GM23338 (cell line): ENCODE results near the gene YBX2. TPM values are rescaled to one million over a fixed set of nuclear protein-coding genes. Genes with fewer than 3 reads are reported as not detected.

Experiments used
- CREB1 ChIP-seq: fragments of 250-450 bp; sonication (Bioruptor Pico); IDR thresholded peaks from 2 replicates; pipeline ENCODE4 v1.5.0; 2020; ENCODE audit warnings: low read depth, mild to moderate bottlenecking, moderate library complexity
- EZH2 ChIP-seq: fragments of 200-600 bp; sonication (generic); IDR thresholded peaks from one replicate; pipeline ENCODE4 v1.8.0; 2017; ENCODE audit warnings: antibody characterized with exemption, mild to moderate bottlenecking, low read depth; ENCODE audit not compliant: unreplicated experiment
- JUNB ChIP-seq: IDR thresholded peaks from one replicate; pipeline ENCODE4 v1.6.1; 2016; ENCODE audit warnings: antibody characterized with exemption; ENCODE audit not compliant: unreplicated experiment
- REST ChIP-seq: IDR thresholded peaks from one replicate; pipeline ENCODE4 v1.6.1; 2018; ENCODE audit warnings: antibody characterized with exemption; ENCODE audit not compliant: unreplicated experiment
- ZNF114 ChIP-seq: fragments of 250-450 bp; sonication (Bioruptor Pico); IDR thresholded peaks from 2 replicates; pipeline ENCODE4 v1.5.0; 2020; ENCODE audit warnings: mild to moderate bottlenecking, moderate library complexity
- ZNF331 ChIP-seq: fragments of 250-450 bp; sonication (Bioruptor Pico); IDR thresholded peaks from 2 replicates; pipeline ENCODE4 v1.5.0; 2020; ENCODE audit warnings: low read depth, mild to moderate bottlenecking, moderate library complexity
- ZNF462 ChIP-seq: fragments of 250-450 bp; sonication (Bioruptor Pico); IDR thresholded peaks from 2 replicates; pipeline ENCODE4 v1.5.0; 2020; ENCODE audit warnings: mild to moderate bottlenecking, moderate library complexity
- polyA plus RNA-seq: library from polyadenylated mRNA; unstranded; fragments of >200 nt; fragmentation: Nextera tagmentation; extraction: Ambion mirVana; gene quantifications from 2 replicates; pipeline ENCODE4 v1.2.1, GENCODE V29; 2016
- total RNA-seq: library from RNA; depleted of rRNA; stranded (reverse); fragments of >200 nt; shearing (Covaris generic); gene quantifications from 2 replicates; pipeline ENCODE4 v1.2.3, GENCODE V29; 2014

Gene YBX2
- total and polyA plus RNA-seq, 2 experiments from 2014 or later, result 22.5 to 36.5 TPM

GRCh38 chr17:7304179-7304578 is 9.7 kb upstream of the YBX2 start (continued):
- TF ChIP-seq REST (no peak), CREB1 (CRISPR knock-in tag) (no peak), EZH2 (no peak), ZNF114 (CRISPR knock-in tag) (no peak), ZNF462 (no peak), ZNF331 (CRISPR knock-in tag) (no peak), JUNB (no peak)
